ENCODE measurements around the gene ZNF592.

The ZNF592 gene

DNA sequence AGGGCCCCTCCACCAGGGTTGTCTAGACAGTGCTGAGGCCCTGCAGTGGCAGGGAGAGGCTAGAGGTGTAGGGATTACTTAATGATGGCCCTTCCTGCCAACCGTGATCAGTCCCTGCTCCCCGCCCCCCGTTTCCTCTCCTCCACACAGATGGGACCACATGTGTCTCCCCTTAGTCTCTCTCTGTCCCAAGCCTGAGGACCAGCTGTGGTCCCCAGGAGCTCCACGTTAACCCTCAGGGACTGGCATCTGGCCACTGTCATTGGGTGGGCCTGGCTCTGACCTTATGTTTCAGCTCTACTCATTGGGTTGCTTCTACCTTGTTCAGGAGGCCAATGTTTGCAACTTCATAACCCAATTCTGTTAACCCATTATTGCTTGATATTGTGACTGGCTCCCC, 62.8 kb downstream of the ZNF592 start:
- no peak for DNase-seq

- no peak for DNase-seq
Measured at GRCh38 chr15:84811828-84812227, 63.4 kb downstream of the ZNF592 start.

DNA sequence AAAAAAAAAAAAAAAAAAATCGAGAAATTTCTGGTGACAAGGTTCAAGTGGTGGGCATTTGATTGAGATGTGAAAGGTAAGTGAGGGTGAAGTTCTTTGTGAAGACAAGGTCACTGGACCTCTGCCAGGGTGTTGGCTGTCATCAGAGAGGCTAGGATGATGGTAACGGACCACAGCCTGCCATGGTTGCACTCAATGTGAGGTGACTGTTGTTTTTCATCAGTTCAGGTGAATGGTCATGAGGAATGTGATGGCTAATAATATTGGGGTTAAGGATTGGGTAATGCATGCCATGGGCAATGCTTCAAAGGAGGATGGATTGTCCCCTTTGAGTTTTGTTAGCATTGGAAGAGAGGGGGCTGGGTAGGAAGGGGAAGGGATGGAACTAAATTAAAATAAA, 64.5 kb downstream of the ZNF592 start:
- no peak for DNase-seq

DNA sequence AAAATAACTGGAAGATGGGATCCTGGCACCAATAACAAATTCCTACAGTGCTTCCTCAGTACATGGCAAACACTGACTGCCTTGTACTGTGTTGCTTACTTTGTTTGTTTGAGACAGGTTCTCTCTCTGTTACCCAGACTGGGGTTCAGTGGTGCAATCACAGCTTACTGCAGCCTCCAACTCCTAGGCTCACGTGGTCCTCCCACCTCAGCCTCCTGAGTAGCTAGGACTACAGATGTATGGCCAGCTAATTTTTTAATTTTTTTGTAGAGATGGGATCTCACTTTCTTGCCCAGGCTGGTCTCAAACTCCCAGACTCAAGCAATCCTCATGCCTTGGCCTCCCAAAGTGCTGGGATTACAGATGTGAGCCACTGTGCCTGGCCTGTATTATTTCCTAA, 65.0 kb downstream of the ZNF592 start:
- no peak for DNase-seq

DNA sequence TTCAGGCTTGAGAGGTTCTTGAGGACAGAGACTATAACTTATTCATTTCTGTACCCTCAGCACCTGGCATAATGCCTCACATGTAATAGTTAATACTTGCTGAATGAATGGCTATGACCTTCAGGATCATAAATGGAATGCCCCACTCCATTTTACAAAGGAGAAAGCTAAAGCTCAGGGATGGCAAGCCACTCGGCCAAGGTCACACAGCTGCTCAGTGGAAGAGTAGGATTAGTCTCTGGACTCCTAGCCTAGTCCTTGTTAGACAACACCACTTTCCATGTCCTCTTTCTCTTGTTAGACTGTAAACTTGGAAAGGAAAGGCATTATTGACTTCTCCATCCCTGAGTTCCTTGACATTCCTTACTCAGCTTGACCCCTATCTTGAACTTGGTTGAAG, 65.5 kb downstream of the ZNF592 start:
- no peak for DNase-seq

- no peak for DNase-seq
Measured at GRCh38 chr15:84814916-84815315, 66.5 kb downstream of the ZNF592 start.

GRCh38 chr15:84816694-84817465, 68.5 kb downstream of the ZNF592 start, which contains the start of gene ALPK3:
ALPK3 (plus strand) TSS chr15:84817356; CDS start chr15:84817453, 97 bp downstream.
- DNase-seq: no peak

GRCh38 chr15:84817466-84818081, 69.2 kb downstream of the ZNF592 start:
- no peak for DNase-seq

GRCh38 chr15:84818261-84819131, 70.1 kb downstream of the ZNF592 start:
- no peak for DNase-seq

DNA sequence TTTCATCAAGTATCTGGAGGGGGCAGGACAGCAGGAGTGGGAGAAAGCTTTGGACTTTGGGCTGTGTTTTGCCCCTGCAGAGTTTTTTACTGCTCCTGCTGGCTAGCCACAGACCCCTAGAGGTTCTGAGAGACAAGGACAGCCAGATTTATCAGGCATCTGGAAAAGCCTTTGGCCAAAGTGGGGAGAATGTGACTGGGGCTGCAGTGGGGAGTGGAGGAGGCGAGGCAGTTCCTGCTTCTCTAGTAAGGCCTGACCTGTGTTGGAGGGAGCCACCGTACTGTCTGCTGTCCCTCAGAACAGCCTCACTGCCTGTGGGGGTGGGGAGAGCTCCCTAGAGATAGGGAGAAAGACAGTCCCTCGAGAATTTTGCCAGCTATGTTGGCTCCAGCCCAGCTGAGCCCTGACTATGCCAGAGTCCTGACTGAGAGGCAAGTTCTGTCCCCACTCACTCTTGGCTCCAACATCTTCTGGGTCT, 70.9 kb downstream of the ZNF592 start:
- DNase-seq: no peak

- DNase-seq: no peak
Measured at GRCh38 chr15:84819791-84820190, 71.4 kb downstream of the ZNF592 start.

DNA sequence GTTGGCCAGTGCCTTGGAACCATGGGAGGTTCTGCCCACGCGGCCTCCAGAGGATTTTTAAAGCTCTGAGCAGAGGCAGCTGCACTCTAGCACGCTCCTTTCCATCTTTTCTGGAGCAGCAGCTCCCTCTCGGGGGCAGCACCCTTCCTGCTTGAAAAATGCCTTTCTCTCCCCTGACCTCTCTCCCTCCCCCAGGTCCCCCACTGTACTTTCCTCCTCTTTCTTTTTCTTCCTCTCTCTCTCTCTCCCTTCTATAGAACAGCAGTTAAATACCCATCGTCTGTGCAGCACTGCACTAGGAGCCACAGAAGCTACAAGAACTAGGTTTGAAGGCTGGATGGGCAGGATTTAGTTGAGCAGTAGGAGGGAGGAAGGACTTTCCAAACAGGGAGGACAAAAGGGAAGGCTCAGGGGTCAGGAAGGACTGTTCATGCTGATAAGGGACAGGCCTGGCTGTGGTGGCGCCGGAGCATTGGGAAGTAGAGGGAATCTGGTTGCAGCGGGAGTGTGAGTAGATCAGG, 73.2 kb downstream of the ZNF592 start:
- no peak for DNase-seq

GRCh38 chr15:84822653-84823281, 74.4 kb downstream of the ZNF592 start:
- DNase-seq: peak; percentile 42

GRCh38 chr15:84823282-84823878, 75.0 kb downstream of the ZNF592 start:
- DNase-seq: no peak

- no peak for DNase-seq
Measured at GRCh38 chr15:84824260-84825007, 76.0 kb downstream of the ZNF592 start.

DNA sequence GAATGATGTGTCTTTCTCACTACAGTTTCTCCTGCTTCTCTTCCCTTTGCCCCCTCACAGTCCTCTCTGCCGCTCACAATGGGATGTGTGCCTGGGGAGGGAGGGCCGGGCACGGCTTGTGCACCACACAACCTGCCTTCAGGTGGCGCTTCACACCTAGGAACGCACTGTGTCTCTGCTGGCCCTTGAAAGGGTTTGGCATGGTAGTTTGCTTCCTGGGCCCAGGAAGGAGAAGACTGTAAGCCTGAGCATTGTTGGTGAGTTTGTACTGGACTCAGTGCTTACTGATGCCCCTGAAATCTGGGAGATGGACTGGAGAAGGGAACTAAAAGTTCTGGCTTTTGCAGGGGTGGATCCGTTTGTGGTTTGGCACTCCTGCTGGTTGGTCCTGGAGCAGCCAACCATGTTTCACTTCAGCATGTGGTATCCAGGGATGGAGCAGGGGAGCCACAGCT, 78.0 kb downstream of the ZNF592 start:
- no peak for DNase-seq

GRCh38 chr15:84827246-84827645, 78.9 kb downstream of the ZNF592 start:
- no peak for DNase-seq

DNA sequence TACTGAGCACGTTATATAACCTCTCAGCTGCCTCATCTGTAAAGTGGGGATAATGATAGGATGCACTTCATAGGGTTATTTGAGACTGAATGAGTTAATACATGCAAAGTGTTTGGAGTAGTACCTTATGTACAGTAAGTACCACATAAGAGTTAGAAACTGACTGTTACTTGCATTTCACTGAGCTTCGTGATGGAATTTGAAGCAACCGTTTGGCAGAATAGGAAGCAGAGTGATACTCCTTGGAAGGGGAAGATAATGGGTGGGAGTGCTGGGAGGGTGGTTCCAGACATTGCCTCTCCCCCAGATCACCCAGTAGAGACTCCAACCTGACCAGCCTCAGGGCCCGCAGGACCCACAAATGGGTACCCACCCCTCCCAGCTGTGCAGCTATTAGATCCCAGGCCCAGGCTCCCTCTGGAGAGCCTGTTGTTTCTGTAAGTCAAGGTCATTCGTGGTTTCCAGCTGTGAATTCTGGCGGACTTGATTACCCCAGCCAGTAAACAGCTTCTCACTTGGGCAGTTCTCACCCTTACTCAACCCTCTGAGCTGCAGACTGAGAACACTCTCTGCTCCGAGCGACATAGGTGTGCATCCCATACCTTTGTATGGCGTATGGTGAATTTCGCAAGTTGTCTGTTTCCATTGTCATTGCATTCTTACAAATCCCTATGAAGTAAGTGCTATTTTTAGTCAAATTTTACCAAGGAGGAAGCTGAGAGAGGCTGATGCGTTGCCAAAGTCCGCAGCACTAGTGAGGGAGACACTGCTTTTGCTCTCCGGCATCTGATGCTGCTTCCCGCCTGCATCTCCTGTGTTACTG, 79.9 kb downstream of the ZNF592 start:
- DNase-seq: no peak

GRCh38 chr15:84829428-84829827, 81.0 kb downstream of the ZNF592 start:
- no peak for DNase-seq

DNA sequence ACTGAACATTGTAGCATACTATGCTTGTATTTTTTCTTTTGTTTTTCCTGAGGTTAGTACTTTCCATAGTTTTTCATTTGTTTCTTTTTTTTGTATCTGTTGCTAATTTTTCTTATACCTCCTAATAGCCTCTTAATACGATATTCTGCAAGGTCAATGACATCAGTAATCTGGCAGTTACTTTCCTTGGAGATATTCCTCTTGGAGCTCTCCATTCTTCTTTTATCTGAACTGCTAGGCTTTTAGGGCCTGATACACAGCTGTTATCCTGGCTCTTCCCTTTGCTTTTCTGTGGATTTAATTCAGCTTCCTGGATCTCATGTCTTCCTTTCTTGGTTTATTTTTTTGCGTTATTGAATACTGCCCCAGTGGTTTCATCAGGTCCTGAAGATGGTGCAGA, 81.6 kb downstream of the ZNF592 start:
- no peak for DNase-seq

- DNase-seq: no peak
Measured at GRCh38 chr15:84831028-84831427, 82.6 kb downstream of the ZNF592 start.

All from NCI-H2171 treated with DMSO at 0.1 percent for 48 hours (cell line).